HG03066 (cell line): ENCODE data around the gene USH2A.
A peak's percentile ranks its signal among the peaks of the same experiment; 100 is the strongest.

Experiments
- ATAC-seq: cut with Tn5 transposase; IDR thresholded peaks from one replicate; pipeline ENCODE4 v1.9.1; 2021; ENCODE audit warnings: low read depth; ENCODE audit not compliant: unreplicated experiment

The USH2A gene

DNA sequence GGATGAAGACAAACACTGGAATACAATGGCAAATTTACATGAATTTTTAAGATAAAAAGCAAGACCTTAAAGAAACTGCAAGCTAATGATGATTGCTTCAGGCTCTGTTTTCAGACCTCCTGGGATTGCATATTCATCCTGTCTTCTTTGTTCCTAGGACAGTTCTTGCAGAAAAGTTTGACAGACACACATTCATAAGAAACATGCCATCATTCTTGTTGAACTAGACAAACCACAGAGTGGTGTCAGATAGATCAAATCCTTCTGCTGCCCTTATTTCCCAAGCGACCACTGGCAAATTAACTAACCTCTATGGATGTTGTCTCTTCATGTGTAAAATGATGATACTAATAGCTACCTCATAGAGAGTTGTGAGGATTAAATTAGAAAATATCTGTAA lies 674.8 kb downstream of the USH2A start:
- ATAC-seq: no peak

- no peak for ATAC-seq
Observed at GRCh38 chr1:215744419-215744818, 678.8 kb downstream of the USH2A start.

- no peak for ATAC-seq
Observed at GRCh38 chr1:215739025-215739424, 684.2 kb downstream of the USH2A start.

GRCh38 chr1:215731699-215732098 lies 691.5 kb downstream of the USH2A start:
- ATAC-seq: no peak

GRCh38 chr1:215730600-215730999 lies 692.6 kb downstream of the USH2A start:
- no peak for ATAC-seq

DNA sequence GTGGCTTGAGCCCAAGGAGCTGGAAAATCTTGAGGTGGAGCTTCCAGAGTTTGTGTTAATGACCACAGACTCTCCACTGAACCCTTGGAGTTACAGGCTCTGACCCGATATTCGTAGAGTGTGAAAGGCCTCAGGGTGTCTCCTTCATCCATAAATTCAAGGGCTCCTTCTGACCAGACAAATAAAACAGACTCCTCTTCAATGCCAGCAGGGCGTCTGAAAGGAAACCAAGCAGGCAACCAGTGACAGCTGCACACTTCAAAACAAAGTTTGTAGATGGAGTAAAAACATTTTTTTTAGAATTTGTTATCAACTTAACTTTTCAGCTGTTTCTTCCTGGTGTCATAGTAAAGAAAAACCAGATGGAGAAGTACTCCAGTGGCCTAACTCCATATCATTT lies 695.1 kb downstream of the USH2A start:
- ATAC-seq: no peak

DNA sequence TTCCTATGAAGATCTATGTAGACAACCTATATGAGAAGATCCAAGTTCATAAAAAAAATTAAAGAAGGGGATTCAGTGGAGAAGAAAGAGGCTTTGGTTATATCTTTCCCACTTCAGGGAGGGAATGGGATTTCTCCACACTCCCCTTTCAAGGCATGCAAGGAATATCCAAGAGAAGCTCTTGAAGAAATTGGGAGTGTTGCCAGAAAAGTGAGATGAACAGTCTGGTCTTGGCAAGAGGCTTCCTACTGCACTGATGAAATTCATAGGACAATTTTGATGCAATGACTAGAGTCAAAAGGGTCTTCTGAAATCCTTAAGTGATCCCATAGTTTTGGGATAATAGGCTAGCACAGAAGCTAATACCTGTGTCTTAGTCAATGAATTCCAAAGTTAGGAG lies 703.1 kb downstream of the USH2A start:
- ATAC-seq: no peak

- no peak for ATAC-seq
Observed at GRCh38 chr1:215719552-215719951, 703.7 kb downstream of the USH2A start.

DNA sequence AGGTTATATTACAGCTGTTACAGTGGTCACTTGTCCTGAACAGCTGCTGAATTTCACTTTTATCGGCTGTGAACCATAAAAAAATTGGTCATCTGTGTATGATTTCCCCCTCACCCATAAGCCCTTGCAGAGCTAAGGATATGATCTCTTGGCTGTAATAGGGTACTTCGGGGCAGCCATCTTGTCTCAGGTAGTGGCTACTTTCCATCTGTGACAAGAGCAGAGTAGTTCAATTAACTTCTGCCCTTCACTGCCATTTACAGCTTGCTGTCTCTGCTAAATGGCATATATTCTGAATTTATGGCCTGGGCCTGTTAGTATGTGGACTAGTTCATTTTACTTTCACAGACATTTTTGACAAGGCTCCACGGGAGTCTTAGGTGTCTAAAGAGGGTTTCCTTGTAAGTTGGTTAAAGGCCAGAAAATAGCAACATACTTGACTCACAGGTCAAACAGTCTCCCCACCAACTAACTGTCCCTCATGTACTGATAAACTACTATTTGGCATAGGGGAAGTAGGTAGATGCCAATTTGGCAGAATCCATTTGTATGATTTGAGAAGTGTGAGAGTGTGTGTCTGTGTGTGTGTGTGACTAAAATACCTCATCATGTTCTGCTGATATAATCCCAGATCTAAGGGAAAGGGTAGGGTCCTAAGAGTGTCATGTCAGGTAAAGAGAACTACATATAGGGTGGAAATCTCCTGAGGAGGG lies 704.5 kb downstream of the USH2A start:
- ATAC-seq: no peak

- no peak for ATAC-seq
Observed at GRCh38 chr1:215717677-215718426, 705.4 kb downstream of the USH2A start.

GRCh38 chr1:215710899-215711225 lies 712.4 kb downstream of the USH2A start:
- no peak for ATAC-seq

GRCh38 chr1:215710036-215710898 lies 713.0 kb downstream of the USH2A start:
- peak; percentile 88 for ATAC-seq

DNA sequence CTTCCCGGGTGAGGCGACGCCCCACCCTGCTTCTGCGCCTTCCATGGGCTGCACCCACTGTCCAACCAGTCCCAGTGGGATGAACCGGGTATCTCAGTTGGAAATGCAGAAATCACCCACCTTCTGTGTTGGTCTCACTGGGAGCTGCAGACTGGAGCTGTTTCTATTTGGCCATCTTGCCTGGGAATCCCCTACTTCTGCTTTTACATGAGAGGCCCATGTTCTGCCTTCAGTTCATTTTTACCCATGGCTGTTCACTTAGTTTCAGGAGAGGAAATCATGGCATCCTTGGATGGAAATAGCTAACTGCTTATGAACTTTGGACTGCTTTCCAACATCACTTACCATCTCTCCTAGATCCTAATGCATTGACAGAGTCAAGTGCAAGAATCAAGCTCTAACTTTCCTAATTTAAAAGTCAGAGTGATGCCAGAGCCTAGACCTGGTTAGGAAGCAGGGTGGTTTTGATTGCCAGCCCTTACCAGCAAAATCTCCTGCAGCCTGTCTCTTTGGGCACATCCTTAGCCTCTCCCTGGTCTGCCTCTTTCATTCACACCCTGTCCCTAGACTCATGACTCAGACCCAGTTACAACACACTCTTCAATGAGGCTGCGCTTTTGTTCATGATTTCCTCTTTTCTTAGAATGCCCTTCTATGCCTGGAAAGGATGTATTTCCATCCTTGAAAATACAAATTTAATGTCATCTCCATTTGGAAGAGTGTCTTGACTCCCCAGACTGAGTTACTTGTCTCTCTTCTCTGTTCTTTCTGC lies 719.0 kb downstream of the USH2A start:
- no peak for ATAC-seq

DNA sequence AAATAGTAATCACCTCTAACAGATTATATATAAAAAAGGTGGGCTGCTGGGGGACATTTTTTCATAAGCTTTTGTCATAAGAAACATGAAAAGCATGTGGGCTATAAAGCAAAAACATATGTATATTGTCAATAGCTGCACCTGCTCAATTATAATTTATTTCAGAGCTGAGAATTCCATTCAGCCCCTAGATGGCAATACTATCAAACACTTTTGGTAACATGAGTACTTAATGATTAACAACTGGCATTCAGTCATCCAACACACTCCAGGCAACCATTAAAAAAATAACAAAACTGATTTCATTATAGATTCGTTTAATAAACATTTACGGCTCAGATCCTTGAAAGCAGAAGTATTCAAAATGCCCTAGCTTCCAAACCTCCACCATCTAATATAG lies 741.0 kb downstream of the USH2A start:
- no peak for ATAC-seq

DNA sequence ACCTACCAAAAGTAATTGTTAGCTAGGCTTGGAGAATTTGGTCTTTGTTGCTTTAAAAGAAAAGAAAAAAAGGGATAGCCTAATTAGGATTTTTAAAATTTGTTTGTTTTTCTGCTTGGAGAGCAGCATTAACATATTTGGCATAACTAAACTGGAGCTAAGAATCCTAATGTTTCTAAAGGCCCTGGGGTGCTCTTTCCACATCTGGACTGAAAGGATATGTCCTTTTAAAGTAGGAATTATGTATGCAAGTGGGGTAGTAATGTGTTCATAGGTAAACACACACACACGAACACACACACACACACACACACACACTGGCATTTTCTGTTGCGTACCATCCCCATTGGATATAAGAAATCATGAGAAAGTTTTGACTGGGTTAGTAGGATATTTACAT lies 742.2 kb downstream of the USH2A start:
- ATAC-seq: no peak

DNA sequence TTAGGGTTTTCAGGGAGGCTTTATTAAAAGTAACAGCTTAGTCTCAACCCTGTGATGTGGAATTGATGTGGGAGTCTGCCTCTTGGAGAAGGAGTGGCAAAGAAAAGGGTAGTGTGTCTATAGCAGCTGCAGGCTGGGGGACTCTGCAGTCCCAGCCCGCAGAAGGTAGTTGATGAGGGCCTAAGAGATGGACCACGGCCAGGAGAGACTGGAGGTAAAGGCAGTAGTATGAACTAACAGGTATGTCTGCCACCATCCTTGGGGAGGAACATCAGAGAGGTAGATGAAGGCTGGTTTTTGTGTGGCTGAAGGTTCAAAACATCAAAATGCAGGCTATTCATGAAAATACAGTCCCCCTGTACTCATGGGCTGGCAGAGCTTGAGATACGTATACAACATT lies 744.0 kb downstream of the USH2A start:
- no peak for ATAC-seq

DNA sequence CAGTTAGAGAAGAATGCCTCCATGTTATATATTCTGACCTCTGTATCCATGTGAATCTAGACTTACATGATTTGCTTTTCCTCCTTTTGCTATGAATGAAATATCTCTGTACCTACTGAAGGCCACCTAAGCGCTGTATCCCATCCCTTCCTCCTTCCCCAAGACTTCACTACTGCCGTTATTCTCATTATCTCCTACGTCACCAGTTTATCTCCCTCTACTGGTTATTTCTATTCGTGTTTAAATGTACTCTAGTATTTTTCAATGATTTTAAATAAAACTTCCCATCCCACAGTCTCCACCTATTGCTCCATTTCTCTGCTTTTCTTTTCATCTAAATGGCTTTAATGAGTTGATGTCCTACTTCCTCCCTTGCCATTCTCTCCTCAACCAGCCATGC lies 746.1 kb downstream of the USH2A start:
- ATAC-seq: no peak

GRCh38 chr1:215673943-215674342 lies 749.3 kb downstream of the USH2A start:
- no peak for ATAC-seq

DNA sequence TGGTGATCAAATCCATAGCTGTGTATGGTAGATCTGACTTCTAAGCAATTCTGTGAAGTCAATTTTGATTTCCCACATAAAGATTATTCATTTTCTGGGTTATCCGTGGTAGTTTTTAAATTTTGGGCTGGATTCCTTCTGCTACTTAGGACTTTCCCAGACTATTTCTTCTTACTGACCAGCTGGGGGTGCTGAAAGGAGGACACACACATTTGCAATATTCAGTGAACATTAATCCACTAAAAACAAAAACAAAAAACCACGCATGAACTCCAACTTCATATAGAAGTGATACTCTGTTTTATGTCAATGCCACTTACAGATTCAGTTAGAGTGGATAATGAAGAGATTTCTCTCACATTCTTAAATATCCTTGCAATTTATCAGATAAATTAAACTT lies 750.8 kb downstream of the USH2A start:
- no peak for ATAC-seq

GRCh38 chr1:215669806-215670491 lies 753.3 kb downstream of the USH2A start:
- no peak for ATAC-seq
